HG02943 (cell line): ENCODE results near the gene ARHGEF7.

Experiments
- ATAC-seq: cut with Tn5 transposase; IDR thresholded peaks from one replicate; pipeline ENCODE4 v1.9.1; 2021; ENCODE audit warnings: mild to moderate bottlenecking, low read depth, moderate library complexity; ENCODE audit not compliant: unreplicated experiment

ARHGEF7 gene

GRCh38 chr13:111130116-111130508 lies 15.0 kb downstream of the ARHGEF7 start:
- no peak for ATAC-seq

DNA sequence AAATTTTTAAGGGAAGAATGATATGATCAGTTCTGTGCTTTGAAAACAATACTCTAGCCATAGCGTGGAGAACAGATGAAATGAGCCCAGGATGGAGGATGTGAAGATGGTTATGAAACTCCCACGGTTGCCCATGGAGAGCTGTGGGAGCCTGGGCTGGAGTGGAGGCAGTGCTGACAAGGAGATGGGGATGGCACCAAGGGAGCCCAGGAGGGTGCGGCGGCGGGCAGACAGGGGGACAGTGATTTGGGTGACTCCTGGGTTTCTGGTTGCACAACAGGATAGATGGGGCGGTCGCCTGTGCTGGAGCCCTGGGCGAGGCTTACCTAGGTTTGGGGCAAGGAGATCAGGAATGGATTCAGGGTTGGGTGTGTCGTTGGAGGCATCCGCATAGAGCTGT lies 15.9 kb downstream of the ARHGEF7 start:
- ATAC-seq: no peak

- no peak for ATAC-seq
These were observed 16.5 kb downstream of the ARHGEF7 start for GRCh38 chr13:111131611-111132010.

DNA sequence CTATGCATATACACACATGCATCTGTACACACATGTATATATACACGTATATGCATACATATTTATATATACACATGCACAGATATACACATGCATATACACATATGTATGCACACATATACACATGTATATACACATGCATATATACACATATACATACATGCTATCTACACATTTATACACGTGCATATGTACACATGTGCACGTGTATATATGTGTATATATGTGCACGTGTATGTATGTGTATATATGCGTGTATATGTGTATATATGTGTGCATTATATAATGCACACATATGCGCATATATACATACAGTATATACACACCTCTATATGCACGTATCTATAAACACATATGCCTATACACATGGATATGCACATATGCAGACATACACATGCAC lies 17.8 kb downstream of the ARHGEF7 start:
- ATAC-seq: no peak

DNA sequence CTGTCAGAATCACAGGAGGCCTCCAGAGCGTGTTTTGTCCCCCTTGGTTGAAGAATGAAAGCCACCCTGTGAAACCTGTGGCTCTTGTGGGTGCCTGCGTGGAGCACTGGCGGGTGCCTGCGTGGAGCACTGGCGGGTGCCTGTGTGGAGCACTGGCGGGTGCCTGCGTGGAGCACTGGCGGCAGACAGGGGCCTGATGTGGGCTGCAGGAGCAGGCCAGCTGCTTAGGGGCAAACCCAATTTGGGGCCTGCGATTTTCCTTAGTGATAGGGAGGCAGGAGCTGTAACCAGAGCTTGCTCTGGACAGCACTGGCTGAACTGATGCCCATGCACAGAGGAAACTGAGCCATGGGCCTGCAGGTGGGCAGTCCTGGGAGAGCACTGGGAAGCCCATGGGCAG lies 24.3 kb downstream of the ARHGEF7 start:
- no peak for ATAC-seq

GRCh38 chr13:111139873-111140561 lies 24.9 kb downstream of the ARHGEF7 start:
- no peak for ATAC-seq

- no peak for ATAC-seq
These were observed 25.5 kb downstream of the ARHGEF7 start for GRCh38 chr13:111140562-111141105.

DNA sequence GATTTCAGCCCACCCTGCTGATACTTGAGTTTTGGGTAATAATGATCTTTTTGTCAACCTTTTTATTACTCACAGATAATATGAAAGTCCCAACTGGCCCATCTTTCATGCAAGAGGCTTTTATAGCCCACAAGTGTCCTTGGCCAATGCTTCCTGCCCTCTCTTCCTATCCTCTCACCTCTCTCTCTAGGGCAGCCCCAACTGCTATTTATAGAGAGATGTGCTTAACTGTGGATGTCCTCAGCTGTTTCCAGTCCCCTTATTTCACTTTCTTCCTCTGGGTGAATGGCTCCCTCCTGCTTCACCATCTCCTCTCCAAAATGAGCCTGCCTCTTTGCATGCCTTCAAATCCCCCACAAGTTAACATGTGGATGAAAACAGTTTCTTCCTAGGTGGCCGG lies 27.4 kb downstream of the ARHGEF7 start:
- ATAC-seq: no peak

DNA sequence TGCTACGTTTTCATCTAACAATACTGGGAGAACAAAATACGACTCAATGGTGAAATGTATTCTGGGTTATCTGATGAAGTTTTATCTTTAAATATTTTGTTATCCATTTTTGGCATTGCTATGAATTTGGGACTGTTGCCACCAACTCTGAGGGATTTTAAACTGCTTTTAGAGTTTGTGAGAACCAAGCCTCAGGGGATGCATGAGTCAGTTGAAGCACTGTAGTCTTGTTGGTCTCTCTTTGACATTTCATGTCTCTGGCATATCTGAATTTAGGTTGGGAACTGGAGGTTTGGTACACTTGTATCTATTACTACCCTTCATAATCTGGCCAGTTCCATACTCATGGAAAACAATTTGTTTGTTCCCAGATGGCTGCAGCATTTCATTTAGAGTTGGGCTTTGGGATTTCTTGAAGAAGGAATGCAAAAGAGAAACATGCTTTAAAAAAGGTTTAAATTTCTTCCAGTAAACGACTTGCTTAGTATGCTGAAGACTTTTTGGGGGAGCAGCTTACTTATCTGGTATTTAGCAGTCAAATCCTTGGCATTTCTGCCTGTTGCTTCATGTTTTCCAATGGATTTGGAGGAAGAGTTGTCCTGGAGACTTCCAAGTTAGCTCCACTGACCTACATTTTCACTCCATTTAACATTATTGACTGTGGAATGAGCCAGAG lies 28.9 kb downstream of the ARHGEF7 start:
- no peak for ATAC-seq

- ATAC-seq: no peak
These were observed 30.0 kb downstream of the ARHGEF7 start for GRCh38 chr13:111145071-111145470.

DNA sequence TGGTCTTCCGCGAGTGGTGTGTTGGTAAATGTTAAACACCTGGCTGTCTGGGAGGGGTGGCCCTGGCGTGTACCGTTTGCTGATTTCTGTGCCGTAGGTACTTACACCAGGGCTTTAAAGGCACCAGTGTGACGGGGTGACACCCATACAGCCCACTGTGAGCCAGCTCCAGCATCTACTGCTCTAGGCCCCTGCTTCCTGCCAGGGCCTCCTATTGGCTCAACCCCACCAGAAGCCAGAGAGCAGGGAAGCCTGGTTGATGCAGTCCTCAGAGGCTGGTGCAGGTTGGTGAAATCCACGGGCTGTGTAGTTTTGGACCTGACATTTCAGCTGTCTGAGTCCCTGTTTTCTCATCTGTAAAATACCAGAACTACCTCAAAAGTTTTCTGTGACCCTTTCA lies 30.4 kb downstream of the ARHGEF7 start:
- no peak for ATAC-seq

DNA sequence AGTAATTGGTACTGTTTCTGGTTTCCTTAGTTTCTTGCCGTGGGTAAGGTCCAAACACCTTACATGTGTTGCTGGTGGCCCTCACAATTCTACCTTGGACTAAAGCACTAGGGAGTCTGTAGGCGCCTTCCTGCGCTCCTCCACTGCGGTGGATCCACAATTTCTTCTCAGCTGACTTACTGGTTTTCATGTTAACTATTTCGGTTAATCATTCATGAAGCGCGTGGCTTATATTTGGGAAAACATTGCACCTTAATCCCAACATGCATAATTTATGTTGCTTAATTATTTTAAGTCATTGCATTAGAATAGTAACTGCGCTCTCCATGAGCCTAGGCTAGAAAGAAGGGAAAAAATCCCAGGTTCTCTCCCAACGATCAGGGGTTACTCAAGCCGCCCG lies 37.7 kb downstream of the ARHGEF7 start:
- no peak for ATAC-seq

DNA sequence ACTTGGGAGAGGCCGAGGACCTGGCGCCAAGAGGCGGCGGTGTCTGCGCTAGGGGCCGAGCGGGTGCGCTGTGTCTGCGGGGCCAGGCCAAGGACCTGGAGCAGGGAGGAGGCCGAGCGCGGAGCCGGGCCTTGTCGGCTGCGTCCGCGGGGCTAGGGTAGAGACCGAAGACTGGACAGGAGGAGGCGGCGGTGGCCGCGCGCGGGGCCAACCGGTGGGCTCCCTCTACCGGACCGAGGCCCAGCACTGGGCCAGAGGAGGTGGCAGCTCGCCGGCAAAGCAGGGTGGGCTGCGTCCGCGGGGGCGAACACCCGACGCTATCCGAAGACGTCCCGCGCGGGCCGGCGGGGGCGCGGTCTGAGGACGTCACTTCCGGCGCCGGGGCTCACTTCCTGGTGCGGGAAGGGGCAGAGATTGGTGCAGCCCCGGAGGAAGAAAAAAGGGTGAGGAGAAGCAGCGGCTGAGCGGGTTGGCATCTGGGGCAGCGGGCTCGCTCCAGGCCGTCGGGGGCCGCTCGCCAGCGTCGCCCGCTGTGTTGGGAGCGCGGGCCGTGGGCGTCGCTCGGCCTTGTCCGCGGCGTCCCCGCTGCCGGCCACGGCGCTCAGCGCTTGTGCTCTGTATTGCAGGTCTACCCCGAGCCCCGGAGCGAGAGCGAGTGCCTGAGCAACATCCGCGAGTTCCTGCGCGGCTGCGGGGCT lies 38.3 kb downstream of the ARHGEF7 start:
- ATAC-seq: peak; percentile 88

DNA sequence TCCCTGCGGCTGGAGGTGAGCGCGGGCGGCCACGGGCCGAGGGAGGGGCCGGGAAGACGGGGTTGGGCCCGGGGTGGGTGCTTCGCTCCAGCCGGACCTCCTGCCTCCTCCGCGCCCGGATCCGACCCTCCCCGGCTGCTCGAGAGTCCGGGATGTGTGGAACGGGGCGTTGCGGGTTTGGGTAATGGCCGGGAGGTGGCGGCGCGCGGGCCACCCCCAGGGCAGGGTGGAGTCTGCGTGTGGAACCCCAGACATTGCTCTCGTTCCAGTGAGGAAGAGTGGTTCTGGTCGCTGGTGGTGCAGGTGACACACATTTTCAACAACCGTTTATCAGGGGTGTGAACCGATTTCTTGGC lies 38.8 kb downstream of the ARHGEF7 start:
- peak; percentile 45 for ATAC-seq

- no peak for ATAC-seq
These were observed 41.3 kb downstream of the ARHGEF7 start for GRCh38 chr13:111156421-111156820.

GRCh38 chr13:111158136-111158805 lies 43.2 kb downstream of the ARHGEF7 start:
- no peak for ATAC-seq

- no peak for ATAC-seq
These were observed 44.5 kb downstream of the ARHGEF7 start for GRCh38 chr13:111159362-111160320.

GRCh38 chr13:111160648-111161047 lies 45.5 kb downstream of the ARHGEF7 start:
- ATAC-seq: no peak

DNA sequence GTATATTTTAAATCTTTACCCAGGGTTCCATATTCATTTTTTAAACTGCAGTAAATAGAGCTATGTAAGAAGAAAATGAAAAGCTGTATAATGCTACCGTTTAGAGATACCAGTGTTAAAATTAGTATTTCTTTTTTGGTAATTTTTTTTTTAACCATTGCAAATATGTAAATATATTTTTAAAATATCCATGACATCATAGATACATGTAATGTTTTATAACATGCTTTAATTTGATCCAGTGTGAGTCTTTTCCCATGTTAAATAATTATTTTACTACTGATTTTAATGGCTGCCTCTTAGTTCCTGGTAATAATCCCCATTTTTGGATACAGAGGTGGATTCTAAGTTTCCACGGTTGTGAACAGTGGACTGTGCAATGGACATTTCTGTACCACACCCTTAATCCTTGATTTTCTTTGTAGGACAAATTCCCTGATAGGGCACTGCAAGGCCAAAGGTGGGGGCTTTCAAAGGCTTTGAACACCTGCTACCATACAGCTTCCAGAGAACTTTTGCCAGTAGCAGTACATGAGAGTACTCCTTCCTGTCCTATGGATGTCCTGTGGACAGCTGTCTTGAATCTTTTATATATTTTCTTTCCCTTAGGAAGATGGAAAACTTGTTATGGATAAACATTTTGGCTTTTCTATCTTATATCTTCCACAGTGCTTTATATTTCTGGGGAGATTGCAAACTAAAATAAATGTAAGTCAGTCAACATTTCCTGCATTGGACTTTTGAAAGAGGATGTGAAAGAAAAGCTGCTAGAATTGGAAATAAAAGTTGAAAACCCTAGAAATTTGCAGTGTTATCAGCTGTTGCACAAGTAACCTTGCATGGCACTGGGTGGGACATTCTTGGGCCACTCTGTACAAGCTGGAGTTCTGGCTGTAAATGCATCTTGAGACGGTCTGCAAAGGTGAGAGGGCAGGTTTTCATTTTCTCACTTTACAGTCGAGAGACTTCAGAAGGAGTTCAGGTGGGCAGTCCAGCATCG lies 46.8 kb downstream of the ARHGEF7 start:
- no peak for ATAC-seq
